KMS-11 (cell line): ENCODE results near the gene PAQR8.

Source experiments
- H2AFZ ChIP-seq: fragments of 200-600 bp; sonication (generic); 2 replicates; pipeline ENCODE4 v1.6.1; 2016; ENCODE audit warnings: antibody characterized with exemption, mixed run types, low read depth
- H3K27ac ChIP-seq: fragments of 200-600 bp; sonication (generic); 2 replicates; pipeline ENCODE4 v1.6.1; 2016; ENCODE audit warnings: mild to moderate bottlenecking, mixed run types
- H3K27me3 ChIP-seq: fragments of 200-600 bp; sonication (generic); 2 replicates; pipeline ENCODE4 v1.6.1; 2017; ENCODE audit warnings: mild to moderate bottlenecking, low read depth, mixed run types, moderate library complexity; ENCODE audit not compliant: insufficient read depth
- H3K36me3 ChIP-seq: fragments of 200-600 bp; sonication (generic); 2 replicates; pipeline ENCODE4 v1.6.1; 2017; ENCODE audit warnings: mild to moderate bottlenecking, mixed run types; ENCODE audit not compliant: insufficient read depth
- H3K4me1 ChIP-seq: fragments of 200-600 bp; sonication (generic); 2 replicates; pipeline ENCODE4 v1.6.1; 2016; ENCODE audit warnings: mild to moderate bottlenecking, low read depth, mixed run types; ENCODE audit not compliant: poor library complexity, severe bottlenecking
- H3K4me2 ChIP-seq: fragments of 200-600 bp; sonication (generic); 2 replicates; pipeline ENCODE4 v1.7.0; 2016; ENCODE audit warnings: mild to moderate bottlenecking, mixed run types
- H3K4me3 ChIP-seq: fragments of 200-600 bp; sonication (generic); IDR thresholded peaks from 2 replicates; pipeline ENCODE4 v1.6.1; 2017; ENCODE audit warnings: low read depth, low read length, mixed read lengths; ENCODE audit not compliant: insufficient read depth
- H3K79me2 ChIP-seq: fragments of 200-600 bp; sonication (generic); 2 replicates; pipeline ENCODE4 v1.6.1; 2016; ENCODE audit warnings: low read depth, mixed run types; ENCODE audit not compliant: insufficient read depth
- H3K9ac ChIP-seq: fragments of 200-600 bp; sonication (generic); 2 replicates; pipeline ENCODE4 v1.6.1; 2016; ENCODE audit warnings: mild to moderate bottlenecking, mixed run types
- H4K20me1 ChIP-seq: fragments of 200-600 bp; sonication (generic); 2 replicates; pipeline ENCODE4 v1.6.1; 2016; ENCODE audit warnings: mild to moderate bottlenecking, mixed run types; ENCODE audit not compliant: insufficient read depth
- TF ChIP-seq, protein P1 (sequence below): fragments of 200-600 bp; sonication (generic); conservative IDR thresholded peaks from 2 replicates; pipeline ENCODE4 v1.6.1; 2017; ENCODE audit warnings: low read depth, mild to moderate bottlenecking, antibody characterized with exemption, low read length, moderate library complexity, mixed read lengths

The PAQR8 gene

DNA sequence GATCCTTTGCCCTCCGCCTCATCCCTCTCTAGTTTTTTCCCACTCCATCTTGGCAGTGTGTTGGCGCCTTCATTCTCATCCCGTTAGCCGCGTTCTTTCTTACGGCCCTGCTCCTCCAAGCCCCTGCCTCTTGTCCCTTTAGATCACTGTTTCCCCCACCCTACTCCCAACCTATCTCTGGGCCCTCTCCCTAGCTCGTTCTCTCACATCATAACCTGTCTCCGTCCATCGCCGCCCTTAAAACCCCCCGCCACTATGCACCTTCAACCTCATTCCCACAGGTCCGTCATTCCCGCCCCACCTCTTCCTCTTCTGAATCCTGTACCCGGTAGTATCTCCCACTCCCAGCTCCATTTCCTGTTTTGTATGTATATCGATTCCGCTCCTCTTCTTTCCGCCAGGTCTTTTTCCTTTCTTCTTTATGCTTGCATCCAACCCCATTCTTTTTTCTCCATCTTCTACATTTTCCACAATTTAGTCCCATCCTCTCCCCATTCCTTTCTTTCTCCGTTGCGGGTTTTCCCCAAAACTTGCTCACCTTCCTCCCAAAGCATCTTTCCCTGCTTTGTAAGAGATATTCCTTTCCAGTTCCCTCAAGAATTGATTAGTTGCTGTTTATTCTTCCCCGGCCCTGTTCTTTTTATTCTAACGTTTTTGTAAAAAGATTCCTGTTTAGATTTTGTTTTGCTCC is 58.9 kb downstream of the PAQR8 start:
- no peaks in the 10 kb centered on the region for H4K20me1 ChIP-seq
- no peaks in the 10 kb centered on the region for H3K79me2 ChIP-seq
- H3K4me3 ChIP-seq, result no peak overlapping the region
- H3K36me3 ChIP-seq, result no peaks in the 10 kb centered on the region
- peaks cover 56% of the 10 kb centered on the region for H3K4me1 ChIP-seq
- TF ChIP-seq, protein P1, sequence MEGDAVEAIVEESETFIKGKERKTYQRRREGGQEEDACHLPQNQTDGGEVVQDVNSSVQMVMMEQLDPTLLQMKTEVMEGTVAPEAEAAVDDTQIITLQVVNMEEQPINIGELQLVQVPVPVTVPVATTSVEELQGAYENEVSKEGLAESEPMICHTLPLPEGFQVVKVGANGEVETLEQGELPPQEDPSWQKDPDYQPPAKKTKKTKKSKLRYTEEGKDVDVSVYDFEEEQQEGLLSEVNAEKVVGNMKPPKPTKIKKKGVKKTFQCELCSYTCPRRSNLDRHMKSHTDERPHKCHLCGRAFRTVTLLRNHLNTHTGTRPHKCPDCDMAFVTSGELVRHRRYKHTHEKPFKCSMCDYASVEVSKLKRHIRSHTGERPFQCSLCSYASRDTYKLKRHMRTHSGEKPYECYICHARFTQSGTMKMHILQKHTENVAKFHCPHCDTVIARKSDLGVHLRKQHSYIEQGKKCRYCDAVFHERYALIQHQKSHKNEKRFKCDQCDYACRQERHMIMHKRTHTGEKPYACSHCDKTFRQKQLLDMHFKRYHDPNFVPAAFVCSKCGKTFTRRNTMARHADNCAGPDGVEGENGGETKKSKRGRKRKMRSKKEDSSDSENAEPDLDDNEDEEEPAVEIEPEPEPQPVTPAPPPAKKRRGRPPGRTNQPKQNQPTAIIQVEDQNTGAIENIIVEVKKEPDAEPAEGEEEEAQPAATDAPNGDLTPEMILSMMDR, result no peak
- H3K4me2 ChIP-seq, result peak overlapping the region; percentile 52; the same call in 1 of the 2 replicates
- H3K27ac ChIP-seq, result peak overlapping the region; percentile 32
- H3K27me3 ChIP-seq, result no peaks in the 10 kb centered on the region
- peak overlapping the region; percentile 62; the same call in 1 of the 2 replicates for H2AFZ ChIP-seq
- peak overlapping the region; percentile 47; the same call in 1 of the 2 replicates for H3K9ac ChIP-seq

DNA sequence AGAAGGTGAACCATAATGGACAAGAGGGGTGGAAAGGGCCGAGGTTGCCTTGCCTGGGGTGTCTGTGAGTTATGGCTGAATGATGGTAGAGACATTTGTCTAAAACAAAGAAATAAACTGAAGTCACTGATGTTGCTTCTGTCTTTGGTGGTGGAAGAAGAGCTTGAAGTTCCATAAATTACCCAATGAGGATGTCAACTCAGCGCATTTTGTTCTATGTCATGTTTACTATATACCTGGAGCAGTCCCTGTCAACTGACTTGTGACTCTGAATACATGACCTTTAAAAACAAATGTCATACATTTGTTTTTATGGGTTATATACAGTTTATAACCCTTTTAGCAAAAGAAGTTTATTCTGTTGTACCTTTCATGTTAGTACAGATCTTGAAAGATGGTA is 60.2 kb downstream of the PAQR8 start:
- H3K4me2 ChIP-seq, result no peak overlapping the region
- no peaks in the 10 kb centered on the region for H4K20me1 ChIP-seq
- no peak overlapping the region for H3K27ac ChIP-seq
- no peak overlapping the region for H3K9ac ChIP-seq
- H3K27me3 ChIP-seq, result no peaks in the 10 kb centered on the region
- H3K36me3 ChIP-seq, result no peaks in the 10 kb centered on the region
- TF ChIP-seq, protein P1, result no peak
- H3K79me2 ChIP-seq, result no peaks in the 10 kb centered on the region
- peaks cover 52% of the 10 kb centered on the region for H3K4me1 ChIP-seq
- no peak overlapping the region for H3K4me3 ChIP-seq
- H2AFZ ChIP-seq, result no peak overlapping the region

DNA sequence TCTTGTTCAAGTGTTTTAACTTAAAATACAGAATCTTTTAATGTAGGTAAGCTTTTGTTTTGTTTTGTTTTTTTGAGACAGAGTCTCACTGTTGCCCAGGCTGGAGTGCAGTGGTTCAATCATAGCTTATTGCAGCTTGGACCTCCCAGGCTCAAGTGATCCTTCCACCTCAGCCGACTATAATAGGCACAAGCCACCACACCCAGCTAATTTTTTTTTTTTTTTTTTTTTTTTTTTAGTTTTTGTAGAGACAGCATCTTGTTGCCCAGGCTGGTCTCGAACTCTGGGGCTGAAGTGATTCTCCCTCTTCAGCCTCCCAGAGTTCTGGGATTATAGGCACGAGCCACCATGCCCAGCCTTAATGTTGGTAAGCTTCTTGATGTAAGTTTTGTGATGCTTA is 61.5 kb downstream of the PAQR8 start:
- no peaks in the 10 kb centered on the region for H3K36me3 ChIP-seq
- no peak overlapping the region for H3K27ac ChIP-seq
- no peaks in the 10 kb centered on the region for H3K79me2 ChIP-seq
- H4K20me1 ChIP-seq, result no peaks in the 10 kb centered on the region
- H3K27me3 ChIP-seq, result no peaks in the 10 kb centered on the region
- peaks cover 40% of the 10 kb centered on the region for H3K4me1 ChIP-seq
- no peak overlapping the region for H3K9ac ChIP-seq
- TF ChIP-seq, protein P1, result no peak
- no peak overlapping the region for H3K4me3 ChIP-seq
- no peak overlapping the region for H2AFZ ChIP-seq
- H3K4me2 ChIP-seq, result no peak overlapping the region

DNA sequence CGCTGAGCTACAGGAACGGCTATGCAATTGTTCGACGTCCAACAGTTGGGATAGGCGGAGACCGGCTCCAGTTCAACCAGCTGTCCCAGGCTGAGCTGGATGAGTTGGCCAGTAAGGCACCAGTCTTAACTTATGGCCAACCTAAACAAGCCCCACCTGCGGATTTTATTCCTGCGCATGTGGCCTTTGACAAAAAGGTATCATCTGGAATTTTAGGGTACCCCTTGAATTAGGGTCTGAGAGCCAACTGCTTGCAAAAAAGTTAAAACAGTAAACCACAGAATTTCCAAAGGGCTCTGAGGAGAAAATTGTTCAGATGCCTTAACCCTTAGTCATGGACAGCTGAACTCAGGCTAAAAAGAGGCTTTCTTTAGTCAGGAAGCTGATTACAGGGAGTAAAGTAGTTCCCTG is 62.0 kb downstream of the PAQR8 start:
- H3K27me3 ChIP-seq, result no peaks in the 10 kb centered on the region
- no peak overlapping the region for H3K4me3 ChIP-seq
- H3K4me1 ChIP-seq, result peaks cover 35% of the 10 kb centered on the region
- no peak overlapping the region for H3K9ac ChIP-seq
- H3K4me2 ChIP-seq, result no peak overlapping the region
- H4K20me1 ChIP-seq, result no peaks in the 10 kb centered on the region
- H3K36me3 ChIP-seq, result no peaks in the 10 kb centered on the region
- TF ChIP-seq, protein P1, result no peak
- H2AFZ ChIP-seq, result no peak overlapping the region
- H3K27ac ChIP-seq, result no peak overlapping the region
- H3K79me2 ChIP-seq, result no peaks in the 10 kb centered on the region
